ENCODE measurements around the gene SMOC1.

- no peak for TF ChIP-seq EZH2 (IDR thresholded peaks at IDR 0.05; ENCODE audit: insufficient read depth, poor library complexity, severe bottlenecking)
- no peak for TF ChIP-seq EZH2phosphoT487 (IDR thresholded peaks at IDR 0.05; ENCODE audit: insufficient read depth, low read depth)
These were observed 120.1 kb downstream of the SMOC1 start for GRCh38 chr14:69999261-69999674.

Measured in GM23248 (cell line).